Astrocyte (in vitro differentiated cells and primary cell): ENCODE data around the gene DNAH9.

ENCODE experiments used
- EZH2 ChIP-seq: IDR thresholded peaks from 2 replicates; pipeline ENCODE4 v1.6.1; 2012; ENCODE audit warnings: mild to moderate bottlenecking, low read length, inconsistent platforms; ENCODE audit not compliant: insufficient read depth
- TF ChIP-seq, protein P1 (sequence below): IDR thresholded peaks from 2 replicates; pipeline ENCODE4 v1.5.1; 2011; ENCODE audit warnings: low read depth, mild to moderate bottlenecking, inconsistent platforms, low read length, moderate library complexity; ENCODE audit not compliant: insufficient read depth

DNA sequence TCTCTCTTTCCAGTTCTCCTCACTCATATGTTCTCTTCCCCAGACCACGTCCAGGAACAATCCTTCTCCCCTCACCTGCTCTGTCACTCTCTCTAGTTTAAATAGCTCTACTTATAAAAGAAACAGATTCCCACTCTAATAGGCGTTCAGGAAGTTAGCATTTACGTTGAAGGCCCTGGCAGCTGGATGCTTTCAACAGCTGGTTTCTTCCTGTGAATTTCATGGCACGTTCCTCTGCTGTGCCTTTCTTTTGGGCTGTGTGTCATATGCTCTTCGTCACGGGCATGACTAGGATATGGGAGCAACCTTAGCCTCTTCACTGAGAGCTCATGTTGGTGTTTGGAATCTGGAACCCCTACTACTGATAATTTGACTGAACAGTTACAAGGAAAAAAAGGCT is 325.8 kb downstream of the DNAH9 start:
- TF ChIP-seq, protein P1, sequence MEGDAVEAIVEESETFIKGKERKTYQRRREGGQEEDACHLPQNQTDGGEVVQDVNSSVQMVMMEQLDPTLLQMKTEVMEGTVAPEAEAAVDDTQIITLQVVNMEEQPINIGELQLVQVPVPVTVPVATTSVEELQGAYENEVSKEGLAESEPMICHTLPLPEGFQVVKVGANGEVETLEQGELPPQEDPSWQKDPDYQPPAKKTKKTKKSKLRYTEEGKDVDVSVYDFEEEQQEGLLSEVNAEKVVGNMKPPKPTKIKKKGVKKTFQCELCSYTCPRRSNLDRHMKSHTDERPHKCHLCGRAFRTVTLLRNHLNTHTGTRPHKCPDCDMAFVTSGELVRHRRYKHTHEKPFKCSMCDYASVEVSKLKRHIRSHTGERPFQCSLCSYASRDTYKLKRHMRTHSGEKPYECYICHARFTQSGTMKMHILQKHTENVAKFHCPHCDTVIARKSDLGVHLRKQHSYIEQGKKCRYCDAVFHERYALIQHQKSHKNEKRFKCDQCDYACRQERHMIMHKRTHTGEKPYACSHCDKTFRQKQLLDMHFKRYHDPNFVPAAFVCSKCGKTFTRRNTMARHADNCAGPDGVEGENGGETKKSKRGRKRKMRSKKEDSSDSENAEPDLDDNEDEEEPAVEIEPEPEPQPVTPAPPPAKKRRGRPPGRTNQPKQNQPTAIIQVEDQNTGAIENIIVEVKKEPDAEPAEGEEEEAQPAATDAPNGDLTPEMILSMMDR: no peak
- no peak for TF ChIP-seq EZH2
